Lower leg skin (tissue), 4 donors: ENCODE data around the gene ASAP2. TPM values are rescaled to one million over a fixed set of nuclear protein-coding genes. Genes with fewer than 3 reads are reported as not detected.
A peak's percentile ranks its signal among the peaks of the same experiment; 100 is the strongest.

Source experiments
- DNase-seq, 2 donors: peaks; one replicate each; pipeline ENCODE4 v3.0.0-alpha.2; 2019; ENCODE audit warnings: low spot score in 2 of 2
- H3K4me3 ChIP-seq: fragments of 200-600 bp; sonication (generic); 2 replicates; pipeline ENCODE4 v1.5.1; 2017; ENCODE audit warnings: mild to moderate bottlenecking, low read depth; ENCODE audit not compliant: poor library complexity, severe bottlenecking
- POLR2A ChIP-seq, 2 donors: fragments of 450-650 bp; IDR thresholded peaks; one replicate each; pipeline ENCODE4 v1.6.1; 2016 to 2017; ENCODE audit warnings: antibody characterized with exemption in 2 of 2, mild to moderate bottlenecking in 1 of 2, moderate library complexity in 1 of 2
- WGBS, 2 donors: methylation state at CpG; one replicate each; pipeline ENCODE4 v1.1.5; 2018; 5-methylcytosine and 5-hydroxymethylcytosine counted together
- intact Hi-C: fragments of 100-400 bp; cut with DNase I; formaldehyde crosslinking; loops from one replicate; pipeline ENCODE4 v1.15.0; 2023; ENCODE audit warnings: low total_unique reads
- total RNA-seq, 4 donors: library from RNA; depleted of rRNA; stranded (reverse); fragments of >200 nt; gene quantifications; one replicate each; pipeline ENCODE4 v1.1.0, GENCODE V29; 2016
- TF ChIP-seq, protein P1 (sequence below), 3 donors: fragments of 450-650 bp; IDR thresholded peaks; one replicate each; pipeline ENCODE4 v1.5.1; 2016; ENCODE audit warnings: antibody characterized with exemption in 3 of 3, mild to moderate bottlenecking in 3 of 3, moderate library complexity in 2 of 3

ASAP2 gene
- total RNA-seq, 4 donors from 2014 or later: 30.4 to 40.7 (median 33.1) TPM

DNA sequence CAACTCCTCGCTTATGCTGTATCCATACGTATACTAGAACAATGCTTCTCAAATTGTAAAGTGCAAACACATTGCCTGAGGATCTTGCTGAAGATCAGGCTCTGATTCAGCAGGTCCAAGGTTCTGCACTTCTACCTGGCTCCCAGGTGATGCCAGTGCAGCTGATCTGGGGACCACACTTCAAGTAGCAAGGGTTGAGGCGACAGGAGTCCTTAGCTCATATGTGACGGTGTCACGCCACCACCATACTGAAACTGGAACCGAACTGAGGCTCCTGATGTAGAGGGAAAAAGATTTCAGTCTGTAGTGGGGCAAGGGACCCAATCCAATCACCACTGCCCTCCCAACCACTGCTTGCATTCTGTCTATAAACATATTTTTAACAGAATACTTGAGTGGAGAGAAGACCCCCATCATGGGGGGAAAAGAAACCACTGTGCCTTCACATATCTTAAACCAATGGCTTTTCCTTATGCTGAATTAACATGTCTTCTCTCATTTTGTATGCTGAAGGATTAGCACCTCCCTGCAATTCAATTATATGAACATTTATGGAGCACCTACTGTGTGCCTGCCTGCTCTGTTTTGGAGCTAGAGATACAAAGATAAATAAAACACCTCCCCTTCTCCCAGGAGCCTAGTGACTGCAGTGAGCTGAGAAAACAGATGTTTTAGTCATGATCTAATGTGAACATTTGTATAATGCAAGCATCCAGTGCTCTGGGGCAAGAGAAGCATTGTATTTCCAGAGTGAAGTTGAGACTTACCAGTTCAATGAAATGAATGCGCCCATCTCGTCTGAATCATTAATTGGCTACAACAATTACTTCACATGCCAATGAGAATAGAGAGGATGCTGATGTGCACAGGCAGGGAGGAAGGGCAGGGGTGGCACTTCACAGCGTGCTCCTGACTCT lies 6.6 kb upstream of the ASAP2 start:
- DNase-seq: peak in 1 of 2 donors; percentile 50
- H3K4me3 ChIP-seq: no peak overlapping the region
- WGBS, 2 donors: 79 to 83% methylated on average over 9 of the region's 9 CpGs
- intact Hi-C loops: loop anchor here (10.0 kb wide), 1 partner anchor 135 kb away; no protein-coding TSS in a partner anchor
- TF ChIP-seq POLR2A (IDR thresholded peaks at IDR 0.05): no peak
- TF ChIP-seq, protein P1, sequence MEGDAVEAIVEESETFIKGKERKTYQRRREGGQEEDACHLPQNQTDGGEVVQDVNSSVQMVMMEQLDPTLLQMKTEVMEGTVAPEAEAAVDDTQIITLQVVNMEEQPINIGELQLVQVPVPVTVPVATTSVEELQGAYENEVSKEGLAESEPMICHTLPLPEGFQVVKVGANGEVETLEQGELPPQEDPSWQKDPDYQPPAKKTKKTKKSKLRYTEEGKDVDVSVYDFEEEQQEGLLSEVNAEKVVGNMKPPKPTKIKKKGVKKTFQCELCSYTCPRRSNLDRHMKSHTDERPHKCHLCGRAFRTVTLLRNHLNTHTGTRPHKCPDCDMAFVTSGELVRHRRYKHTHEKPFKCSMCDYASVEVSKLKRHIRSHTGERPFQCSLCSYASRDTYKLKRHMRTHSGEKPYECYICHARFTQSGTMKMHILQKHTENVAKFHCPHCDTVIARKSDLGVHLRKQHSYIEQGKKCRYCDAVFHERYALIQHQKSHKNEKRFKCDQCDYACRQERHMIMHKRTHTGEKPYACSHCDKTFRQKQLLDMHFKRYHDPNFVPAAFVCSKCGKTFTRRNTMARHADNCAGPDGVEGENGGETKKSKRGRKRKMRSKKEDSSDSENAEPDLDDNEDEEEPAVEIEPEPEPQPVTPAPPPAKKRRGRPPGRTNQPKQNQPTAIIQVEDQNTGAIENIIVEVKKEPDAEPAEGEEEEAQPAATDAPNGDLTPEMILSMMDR (IDR thresholded peaks at IDR 0.05): no peak

- DNase-seq: peak in 1 of 2 donors; percentile 40
- intact Hi-C loops: loop anchor here (10.0 kb wide), 1 partner anchor 134 kb away; no protein-coding TSS in a partner anchor
Observed at GRCh38 chr2:9200633-9201015, 6.0 kb upstream of the ASAP2 start.

DNA sequence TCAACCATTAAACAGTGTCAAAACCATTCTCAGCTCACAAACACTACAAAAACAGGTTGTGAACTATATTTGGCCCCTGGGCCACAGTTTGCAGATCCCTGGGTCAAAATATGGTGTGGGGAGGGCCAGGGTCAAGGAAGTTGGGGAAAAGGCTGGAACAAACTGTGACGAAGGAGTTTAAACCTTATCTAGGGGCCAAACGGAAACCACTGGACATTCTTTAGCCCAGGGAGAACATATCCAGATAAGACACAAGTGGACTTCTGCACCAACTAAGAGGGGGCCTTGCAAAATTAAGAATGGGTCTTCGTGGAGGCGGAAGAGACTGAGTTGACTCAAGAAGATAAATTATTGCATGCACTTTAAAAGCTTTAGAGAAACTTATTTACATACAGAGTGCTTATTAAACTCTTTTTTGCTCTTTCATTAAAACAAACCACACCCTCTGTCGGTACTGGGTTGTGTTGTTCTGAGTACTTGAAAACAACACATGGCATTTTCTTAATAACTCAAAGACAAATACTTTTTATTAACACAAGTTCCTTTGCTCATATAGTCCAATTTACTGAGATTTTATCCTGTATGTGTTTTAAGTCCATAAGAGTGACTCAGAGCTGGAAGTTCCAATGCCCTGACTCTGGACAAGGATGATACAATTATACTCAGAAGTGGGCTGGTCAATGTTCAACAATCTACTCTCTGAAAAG lies 5.3 kb upstream of the ASAP2 start:
- no peak for TF ChIP-seq POLR2A (IDR thresholded peaks at IDR 0.05)
- TF ChIP-seq, protein P1 (IDR thresholded peaks at IDR 0.05): no peak
- intact Hi-C loops: loop anchor here (10.0 kb wide), 1 partner anchor 133 kb away; no protein-coding TSS in a partner anchor
- H3K4me3 ChIP-seq: no peak overlapping the region
- peak in 1 of 2 donors; percentile 6 for DNase-seq
- WGBS, 2 donors: 86 to 87% methylated on average over 5 of the region's 5 CpGs

More at GRCh38 chr2:9200633-9201015, 6.0 kb upstream of the ASAP2 start:
- TF ChIP-seq POLR2A (IDR thresholded peaks at IDR 0.05): no peak
- TF ChIP-seq, protein P1 (IDR thresholded peaks at IDR 0.05): no peak
- 84% methylated on average over 4 of the region's 4 CpGs for WGBS, 2 donors
- no peak overlapping the region for H3K4me3 ChIP-seq

DNA sequence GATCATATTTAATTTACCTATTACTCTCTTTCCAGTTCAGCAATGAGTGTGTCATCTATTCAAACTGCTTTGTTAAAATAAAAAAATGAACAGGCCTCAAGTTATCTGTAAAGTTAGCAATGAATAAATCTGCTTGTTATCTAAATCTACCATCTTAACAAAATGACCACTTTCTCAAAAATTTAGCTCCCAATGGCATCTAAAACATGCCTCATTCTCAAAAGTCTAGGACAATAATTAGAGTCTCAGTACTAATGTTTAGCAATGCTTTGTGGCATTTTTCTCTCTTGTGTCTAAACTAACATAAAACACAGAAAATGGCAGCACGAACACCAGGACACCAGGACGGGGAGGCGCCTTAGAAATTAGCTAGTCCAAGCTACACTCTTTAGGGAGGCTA lies 3.6 kb upstream of the ASAP2 start:
- H3K4me3 ChIP-seq: no peak overlapping the region
- WGBS, 2 donors: 93 to 99% methylated on average over 3 of the region's 3 CpGs
- TF ChIP-seq, protein P1 (IDR thresholded peaks at IDR 0.05): no peak
- TF ChIP-seq POLR2A (IDR thresholded peaks at IDR 0.05): no peak
- no peak for DNase-seq
- intact Hi-C loops: loop anchor here (10.0 kb wide), 1 partner anchor 132 kb away; no protein-coding TSS in a partner anchor

- intact Hi-C loops: loop anchor here (10.0 kb wide), 1 partner anchor 131 kb away; no protein-coding TSS in a partner anchor
- 82 to 93% methylated on average over 5 of the region's 5 CpGs for WGBS, 2 donors
- no peak for TF ChIP-seq POLR2A (IDR thresholded peaks at IDR 0.05)
- TF ChIP-seq, protein P1 (IDR thresholded peaks at IDR 0.05): no peak
Observed at GRCh38 chr2:9203876-9204275, 2.7 kb upstream of the ASAP2 start.

More at GRCh38 chr2:9203876-9204275, 2.7 kb upstream of the ASAP2 start:
- no peak for DNase-seq
- H3K4me3 ChIP-seq: no peak overlapping the region
